ENCODE data around the gene PACRG. TPM values are rescaled to one million over a fixed set of nuclear protein-coding genes. Genes with fewer than 3 reads are reported as not detected.

PACRG gene
- total RNA-seq, 1 donor = 1.4 TPM

DNA sequence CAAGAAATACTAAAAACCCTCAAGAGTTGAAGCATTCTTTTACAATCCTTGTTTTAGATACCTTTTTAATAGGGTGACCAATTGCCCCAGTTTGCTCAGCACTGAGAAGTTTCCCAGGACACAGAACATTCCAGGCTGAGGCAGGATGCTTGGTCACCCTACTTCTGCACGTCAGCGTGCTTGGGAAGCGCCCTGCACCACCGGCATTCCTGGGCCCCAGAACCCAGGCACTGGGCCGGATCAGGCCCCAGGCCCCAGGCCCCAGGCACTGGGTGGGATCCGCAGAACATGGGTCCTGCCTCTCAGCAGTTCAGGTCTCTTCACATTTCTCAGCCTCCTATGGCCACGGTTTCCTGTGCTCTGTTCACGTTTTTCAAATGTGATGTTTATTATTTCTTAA lies 472.9 kb downstream of the PACRG start:
- Histone ChIP-seq H3K4me2 (ENCODE audit: insufficient read depth, low read length) (no peak overlapping the region), H3K9me3 (ENCODE audit: low read depth, low read length) (no peaks in the 10 kb centered on the region), H2AFZ (ENCODE audit: low read length) (no peak overlapping the region), H3K36me3 (ENCODE audit: insufficient read depth, low read length) (no peaks in the 10 kb centered on the region), H4K20me1 (ENCODE audit: insufficient read depth, low read length) (no peaks in the 10 kb centered on the region), H3K4me1 (ENCODE audit: insufficient read depth, low read length) (no peaks in the 10 kb centered on the region), H3K27ac (ENCODE audit: low read depth, low read length) (no peak overlapping the region), H3K79me2 (ENCODE audit: insufficient read depth, low read length) (no peaks in the 10 kb centered on the region), H3K27me3 (ENCODE audit: insufficient read depth, low read length) (no peaks in the 10 kb centered on the region), H3K4me3 (ENCODE audit: insufficient read depth, low read length) (no peak overlapping the region)
- TF ChIP-seq CTCF (IDR thresholded peaks at IDR 0.05; ENCODE audit: extremely low read depth, low read depth, low read length) = no peak
- DNase-seq (ENCODE audit: insufficient read length, low spot score, missing footprints) = no peak

DNA sequence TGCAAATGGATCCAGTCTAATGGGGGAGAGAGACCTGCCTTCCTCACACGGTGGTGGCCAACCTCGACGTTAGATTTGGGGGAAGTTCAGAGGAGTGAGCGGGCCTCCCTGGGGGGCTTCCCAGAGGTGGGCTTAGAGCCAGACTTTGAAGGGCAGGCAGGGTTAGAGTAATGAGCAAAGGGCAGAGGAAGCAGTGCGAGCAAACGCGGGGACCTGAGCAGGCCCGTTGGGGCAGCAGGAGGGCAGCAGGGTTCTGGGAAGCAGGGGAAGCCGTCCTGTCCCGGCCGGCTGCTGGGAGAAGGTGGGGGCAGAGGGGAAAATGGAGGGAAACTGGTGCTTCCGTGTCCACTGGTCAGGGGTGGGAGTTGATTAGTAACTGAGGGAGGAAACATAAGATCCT lies 474.1 kb downstream of the PACRG start:
- Histone ChIP-seq H3K9me3 (ENCODE audit: low read depth, low read length) (no peaks in the 10 kb centered on the region), H4K20me1 (ENCODE audit: insufficient read depth, low read length) (no peaks in the 10 kb centered on the region), H3K4me2 (ENCODE audit: insufficient read depth, low read length) (no peak overlapping the region), H3K4me3 (ENCODE audit: insufficient read depth, low read length) (no peak overlapping the region), H2AFZ (ENCODE audit: low read length) (no peak overlapping the region), H3K27ac (ENCODE audit: low read depth, low read length) (no peak overlapping the region), H3K36me3 (ENCODE audit: insufficient read depth, low read length) (no peaks in the 10 kb centered on the region), H3K4me1 (ENCODE audit: insufficient read depth, low read length) (no peaks in the 10 kb centered on the region), H3K27me3 (ENCODE audit: insufficient read depth, low read length) (no peaks in the 10 kb centered on the region), H3K79me2 (ENCODE audit: insufficient read depth, low read length) (no peaks in the 10 kb centered on the region)
- DNase-seq (ENCODE audit: insufficient read length, low spot score, missing footprints) = no peak
- TF ChIP-seq CTCF (IDR thresholded peaks at IDR 0.05; ENCODE audit: extremely low read depth, low read depth, low read length) = no peak

DNA sequence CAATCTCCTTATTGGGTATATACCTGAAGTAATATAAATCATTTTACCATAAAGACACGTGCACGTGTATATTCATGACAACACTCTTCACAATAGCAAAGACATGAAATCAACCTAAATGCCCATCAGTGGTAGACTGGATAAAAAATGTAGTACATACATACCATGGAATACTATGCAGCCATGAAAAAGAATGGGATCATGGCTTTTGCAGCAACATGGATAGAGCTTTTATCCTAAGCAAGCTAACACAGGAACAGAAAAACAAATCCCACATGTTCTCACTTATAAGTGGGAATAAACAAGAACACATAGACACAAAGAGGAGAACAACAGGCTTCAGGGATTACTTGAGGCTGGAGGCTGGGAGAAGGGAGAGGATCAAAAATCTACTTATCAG lies 478.4 kb downstream of the PACRG start:
- TF ChIP-seq CTCF (IDR thresholded peaks at IDR 0.05; ENCODE audit: extremely low read depth, low read depth, low read length) = no peak
- no peak overlapping the region for H3K4me2 ChIP-seq (ENCODE audit: insufficient read depth, low read length)
- DNase-seq (ENCODE audit: insufficient read length, low spot score, missing footprints) = no peak
- no peak overlapping the region for H2AFZ ChIP-seq (ENCODE audit: low read length)
- no peaks in the 10 kb centered on the region for H3K36me3 ChIP-seq (ENCODE audit: insufficient read depth, low read length)
- H3K4me3 ChIP-seq (ENCODE audit: insufficient read depth, low read length) = no peak overlapping the region
- no peaks in the 10 kb centered on the region for H3K79me2 ChIP-seq (ENCODE audit: insufficient read depth, low read length)
- H3K4me1 ChIP-seq (ENCODE audit: insufficient read depth, low read length) = no peaks in the 10 kb centered on the region
- no peaks in the 10 kb centered on the region for H3K27me3 ChIP-seq (ENCODE audit: insufficient read depth, low read length)
- H4K20me1 ChIP-seq (ENCODE audit: insufficient read depth, low read length) = no peaks in the 10 kb centered on the region
- no peak overlapping the region for H3K27ac ChIP-seq (ENCODE audit: low read depth, low read length)
- no peaks in the 10 kb centered on the region for H3K9me3 ChIP-seq (ENCODE audit: low read depth, low read length)

- no peak overlapping the region for H3K27ac ChIP-seq (ENCODE audit: low read depth, low read length)
- no peak overlapping the region for H3K4me2 ChIP-seq (ENCODE audit: insufficient read depth, low read length)
- DNase-seq (ENCODE audit: insufficient read length, low spot score, missing footprints) = no peak
- no peaks in the 10 kb centered on the region for H3K9me3 ChIP-seq (ENCODE audit: low read depth, low read length)
- H3K4me1 ChIP-seq (ENCODE audit: insufficient read depth, low read length) = no peaks in the 10 kb centered on the region
- H4K20me1 ChIP-seq (ENCODE audit: insufficient read depth, low read length) = no peaks in the 10 kb centered on the region
- H3K79me2 ChIP-seq (ENCODE audit: insufficient read depth, low read length) = no peaks in the 10 kb centered on the region
- no peak overlapping the region for H3K4me3 ChIP-seq (ENCODE audit: insufficient read depth, low read length)
- H3K36me3 ChIP-seq (ENCODE audit: insufficient read depth, low read length) = no peaks in the 10 kb centered on the region
- no peak for TF ChIP-seq CTCF (IDR thresholded peaks at IDR 0.05; ENCODE audit: extremely low read depth, low read depth, low read length)
- H2AFZ ChIP-seq (ENCODE audit: low read length) = no peak overlapping the region
- no peaks in the 10 kb centered on the region for H3K27me3 ChIP-seq (ENCODE audit: insufficient read depth, low read length)
Observed at GRCh38 chr6:163207431-163208383, 479.9 kb downstream of the PACRG start.
